ENCODE results near the gene TSPAN4. TPM values are rescaled to one million over a fixed set of nuclear protein-coding genes. Genes with fewer than 3 reads are reported as not detected.

The TSPAN4 gene
- total and polyA plus RNA-seq, 3 donors from 2014 or later, result 47.2 to 87.0 (median 49.1) TPM

DNA sequence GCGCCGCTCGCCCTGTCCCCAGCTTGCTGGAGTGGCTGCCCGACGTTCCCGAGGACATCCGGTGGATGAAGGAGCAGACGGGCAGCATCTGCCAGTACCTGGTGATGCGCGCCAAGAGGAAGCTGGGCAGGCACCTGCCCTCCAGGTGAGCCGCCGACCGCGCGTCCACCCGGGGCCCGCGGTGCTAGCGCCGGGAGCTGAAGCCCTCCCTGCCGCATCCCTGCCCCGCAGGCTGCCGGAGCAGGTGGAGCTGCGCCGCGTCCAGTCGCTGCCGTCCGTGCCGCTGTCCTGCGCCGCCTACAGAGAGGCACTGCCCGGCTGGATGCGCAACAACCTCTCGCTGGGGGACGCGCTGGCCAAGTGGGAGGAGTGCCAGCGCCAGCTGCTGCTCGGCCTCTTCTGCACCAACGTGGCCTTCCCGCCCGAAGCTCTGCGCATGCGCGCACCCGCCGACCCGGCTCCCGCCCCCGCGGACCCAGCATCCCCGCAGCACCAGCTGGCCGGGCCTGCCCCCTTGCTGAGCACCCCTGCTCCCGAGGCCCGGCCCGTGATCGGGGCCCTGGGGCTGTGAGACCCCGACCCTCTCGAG is 18.3 kb upstream of the TSPAN4 start:
- no peaks in the 10 kb centered on the region for H3K36me3 ChIP-seq (ENCODE audit: low read depth, missing control alignments)
- no peak for DNase-seq
- no peak overlapping the region for H3K4me3 ChIP-seq
- 50 to 69% methylated on average over 2 to 59 of the region's 59 CpGs for WGBS, 2 donors
- peaks cover 24% of the 10 kb centered on the region for H3K4me1 ChIP-seq
- TF ChIP-seq POLR2A (IDR thresholded peaks at IDR 0.05), result no peak
- no peak overlapping the region for H3K27ac ChIP-seq
- H3K27me3 ChIP-seq, result no peaks in the 10 kb centered on the region
- no peaks in the 10 kb centered on the region for H3K9me3 ChIP-seq
- intact Hi-C loops (cut with DNase I; ENCODE audit: low total_unique reads), result no loop called here

DNA sequence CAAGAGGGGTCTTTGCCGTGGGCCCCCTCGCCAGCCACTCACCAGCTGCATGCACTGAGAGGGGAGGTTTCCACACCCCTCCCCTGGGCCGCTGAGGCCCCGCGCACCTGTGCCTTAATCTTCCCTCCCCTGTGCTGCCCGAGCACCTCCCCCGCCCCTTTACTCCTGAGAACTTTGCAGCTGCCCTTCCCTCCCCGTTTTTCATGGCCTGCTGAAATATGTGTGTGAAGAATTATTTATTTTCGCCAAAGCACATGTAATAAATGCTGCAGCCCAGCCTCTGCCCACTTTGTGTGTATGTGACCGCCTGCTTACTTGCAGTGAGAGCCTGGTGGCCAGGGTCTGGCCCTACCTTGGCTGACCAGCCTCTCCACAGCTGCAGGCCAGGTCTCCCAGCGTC is 17.7 kb upstream of the TSPAN4 start:
- no peaks in the 10 kb centered on the region for H3K36me3 ChIP-seq (ENCODE audit: low read depth, missing control alignments)
- H3K27me3 ChIP-seq, result no peaks in the 10 kb centered on the region
- no peak for TF ChIP-seq POLR2A (IDR thresholded peaks at IDR 0.05)
- TF ChIP-seq CTCF (IDR thresholded peaks at IDR 0.05), result no peak
- WGBS, 2 donors, result 54 to 63% methylated on average over 8 to 11 of the region's 11 CpGs
- no peak for DNase-seq
- no peaks in the 10 kb centered on the region for H3K9me3 ChIP-seq
- H3K27ac ChIP-seq, result no peak overlapping the region
- H3K4me1 ChIP-seq, result peaks cover 30% of the 10 kb centered on the region
- intact Hi-C loops (cut with DNase I; ENCODE audit: low total_unique reads), result no loop called here
- H3K4me3 ChIP-seq, result no peak overlapping the region

DNA sequence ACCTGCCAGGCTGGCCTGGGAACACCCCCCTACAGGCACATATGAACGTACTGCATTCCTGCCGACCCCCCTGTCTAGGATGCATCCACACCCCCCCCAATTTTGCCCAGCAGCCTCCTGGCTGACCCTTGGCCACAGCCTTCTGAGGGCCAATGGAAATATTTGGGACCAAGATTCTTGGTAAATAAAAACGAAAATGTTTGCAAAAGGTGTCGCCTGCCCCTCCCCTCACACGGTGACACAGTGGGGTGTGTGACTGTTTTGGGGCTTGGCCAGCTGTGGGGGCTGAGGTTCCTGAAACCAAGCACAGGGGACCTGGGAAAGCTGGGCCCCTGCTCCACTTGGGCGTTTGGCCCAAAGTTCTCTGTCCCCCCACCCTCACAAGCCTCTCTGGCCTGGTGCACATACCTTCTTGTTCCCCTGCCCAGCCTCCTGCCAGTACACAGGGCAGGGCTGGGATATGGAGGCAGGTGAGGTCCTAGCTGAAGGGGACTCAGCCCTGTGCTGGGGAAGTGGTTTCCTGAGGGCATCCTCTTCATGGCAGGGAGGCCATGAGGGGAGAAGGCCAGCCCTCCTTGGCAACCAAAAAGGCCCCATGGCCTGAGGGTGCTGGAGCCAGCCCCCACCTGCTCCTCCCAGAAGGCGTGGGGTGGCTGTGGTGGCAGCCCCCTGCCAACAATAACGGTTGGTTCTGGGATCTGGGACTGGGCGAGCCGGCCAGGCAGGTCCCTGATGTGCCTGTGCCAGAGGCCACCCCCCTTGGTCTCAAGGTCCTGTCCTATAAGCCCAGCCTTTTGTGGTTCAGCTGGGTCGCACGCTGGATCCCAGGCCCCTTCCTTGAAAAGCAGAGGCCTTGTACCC is 17.1 kb upstream of the TSPAN4 start:
- DNase-seq, result no peak
- no peaks in the 10 kb centered on the region for H3K27me3 ChIP-seq
- H3K4me3 ChIP-seq, result no peak overlapping the region
- no peak overlapping the region for H3K27ac ChIP-seq
- H3K4me1 ChIP-seq, result peaks cover 33% of the 10 kb centered on the region
- intact Hi-C loops (cut with DNase I; ENCODE audit: low total_unique reads), result no loop called here
- H3K36me3 ChIP-seq (ENCODE audit: low read depth, missing control alignments), result no peaks in the 10 kb centered on the region
- no peaks in the 10 kb centered on the region for H3K9me3 ChIP-seq
- TF ChIP-seq POLR2A (IDR thresholded peaks at IDR 0.05), result no peak
- no peak for TF ChIP-seq CTCF (IDR thresholded peaks at IDR 0.05)
- WGBS, 2 donors, result 81 to 83% methylated on average over 8 to 12 of the region's 12 CpGs

DNA sequence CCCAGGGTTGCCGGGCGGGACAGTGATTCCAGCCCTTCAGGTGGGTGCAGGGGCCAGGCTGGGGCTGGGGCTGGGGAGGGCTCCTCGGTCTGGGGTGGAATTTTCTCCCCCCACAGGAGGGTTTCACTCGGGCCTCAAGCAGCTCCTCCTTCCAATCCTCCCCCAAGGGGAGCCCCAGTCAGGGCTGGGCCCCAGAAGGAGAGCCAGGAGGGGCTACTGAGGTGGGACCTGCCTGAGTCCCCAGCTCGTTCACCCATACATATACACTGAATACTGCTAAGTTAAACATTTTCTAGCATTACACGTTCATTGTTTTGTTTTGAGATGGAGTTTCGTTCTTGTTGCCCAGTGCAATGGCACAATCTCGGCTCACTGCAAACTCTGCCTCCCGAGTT is 16.4 kb upstream of the TSPAN4 start:
- DNase-seq, result no peak
- TF ChIP-seq POLR2A (IDR thresholded peaks at IDR 0.05), result no peak
- TF ChIP-seq CTCF (IDR thresholded peaks at IDR 0.05), result no peak

GRCh38 chr11:826836-827145 is 15.9 kb upstream of the TSPAN4 start:
- Histone ChIP-seq H3K27me3 (no peaks in the 10 kb centered on the region), H3K4me3 (no peak overlapping the region), H3K4me1 (peaks cover 26% of the 10 kb centered on the region), H3K27ac (no peak overlapping the region), H3K9me3 (no peaks in the 10 kb centered on the region), H3K36me3 (ENCODE audit: low read depth, missing control alignments) (no peaks in the 10 kb centered on the region)
- intact Hi-C loops (cut with DNase I; ENCODE audit: low total_unique reads), result no loop called here
- DNase-seq, result no peak
- TF ChIP-seq CTCF (IDR thresholded peaks at IDR 0.05), result no peak
- no peak for TF ChIP-seq POLR2A (IDR thresholded peaks at IDR 0.05)
- WGBS, 2 donors, result 6 to 10% methylated on average over 11 to 22 of the region's 22 CpGs

More for the DNA sequence above, 16.4 kb upstream of the TSPAN4 start:
- 62 to 85% methylated on average over 7 to 9 of the region's 9 CpGs for WGBS, 2 donors
- Histone ChIP-seq H3K4me3 (no peak overlapping the region), H3K27ac (no peak overlapping the region), H3K9me3 (no peaks in the 10 kb centered on the region), H3K27me3 (no peaks in the 10 kb centered on the region), H3K36me3 (ENCODE audit: low read depth, missing control alignments) (no peaks in the 10 kb centered on the region), H3K4me1 (peaks cover 32% of the 10 kb centered on the region)
- intact Hi-C loops (cut with DNase I; ENCODE audit: low total_unique reads), result no loop called here

Data from testis (tissue), 3 donors.